Airway epithelial cell (primary cell): ENCODE results near the gene KCNK5. TPM values are rescaled to one million over a fixed set of nuclear protein-coding genes. Genes with fewer than 3 reads are reported as not detected.

Experiments used
- total RNA-seq: library from RNA; depleted of rRNA; stranded (reverse); fragments of >200 nt; gene quantifications from 2 replicates; pipeline ENCODE4 v1.2.3, GENCODE V29; 2015

Gene KCNK5, protein sequence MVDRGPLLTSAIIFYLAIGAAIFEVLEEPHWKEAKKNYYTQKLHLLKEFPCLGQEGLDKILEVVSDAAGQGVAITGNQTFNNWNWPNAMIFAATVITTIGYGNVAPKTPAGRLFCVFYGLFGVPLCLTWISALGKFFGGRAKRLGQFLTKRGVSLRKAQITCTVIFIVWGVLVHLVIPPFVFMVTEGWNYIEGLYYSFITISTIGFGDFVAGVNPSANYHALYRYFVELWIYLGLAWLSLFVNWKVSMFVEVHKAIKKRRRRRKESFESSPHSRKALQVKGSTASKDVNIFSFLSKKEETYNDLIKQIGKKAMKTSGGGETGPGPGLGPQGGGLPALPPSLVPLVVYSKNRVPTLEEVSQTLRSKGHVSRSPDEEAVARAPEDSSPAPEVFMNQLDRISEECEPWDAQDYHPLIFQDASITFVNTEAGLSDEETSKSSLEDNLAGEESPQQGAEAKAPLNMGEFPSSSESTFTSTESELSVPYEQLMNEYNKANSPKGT
- 0.07 TPM in 1 of 2 replicates, not detected in the other for total RNA-seq

GRCh38 chr6:39228992-39229767 lies at the start of gene KCNK5:
TSS of gene KCNK5 (minus strand) at chr6:39229475. CDS start at chr6:39229111, 364 bp downstream.

Other genes starting within 250 kb of the KCNK5 start
- gene GLP1R, start 180.7 kb downstream of the KCNK5 start, total RNA-seq: not detected in 2 replicates
- 8.3 and 9.7 TPM in 2 replicates for gene SAYSD1, start 114.3 kb downstream of the KCNK5 start, total RNA-seq
- gene KCNK17, start 84.9 kb upstream of the KCNK5 start, total RNA-seq: not detected in 2 replicates
- gene KCNK16, start 93.2 kb upstream of the KCNK5 start, total RNA-seq: not detected in 2 replicates